Measurements from ENCODE around the gene SPG7. TPM values are rescaled to one million over a fixed set of nuclear protein-coding genes. Genes with fewer than 3 reads are reported as not detected.

SPG7 gene
- total and polyA plus RNA-seq, 9 of the 15 experiments (the other 6 are each of a cell fraction or from before 2014, with no cell fraction given) = 5.8 to 89.1 (median 49.4) TPM

- TF ChIP-seq ZNF395 (CRISPR knock-in tag; IDR thresholded peaks at IDR 0.05) (peak; percentile 64), SMARCA4 (IDR thresholded peaks at IDR 0.05) (peak; percentile 43; the same call in 1 of the 2 replicates), SUPT5H (IDR thresholded peaks at IDR 0.05) (peak; percentile 48; the same call in 1 of the 2 replicates), TRIM28 (IDR thresholded peaks at IDR 0.05) (peak; percentile 42; the same call in 1 of the 2 replicates), NFE2 (IDR thresholded peaks at IDR 0.05; ENCODE audit: low read depth) (no peak), PCBP2 (IDR thresholded peaks at IDR 0.05; ENCODE audit: low read depth, low read length, poor library complexity, severe bottlenecking) (no peak), EGR1 (conservative IDR thresholded peaks at IDR 0.05) (peak; percentile 89), KAT7 (CRISPR knock-in tag; IDR thresholded peaks at IDR 0.05; ENCODE audit: borderline replicate concordance) (peak; percentile 33; the same call in 1 of the 2 replicates), SOX6 (IDR thresholded peaks at IDR 0.05) (0 out of 2 replicates have a peak, but pooled peaks have one; percentile 12), CEBPG (CRISPR knock-in tag; IDR thresholded peaks at IDR 0.05) (peak; percentile 96), CEBPG (tag; conservative IDR thresholded peaks at IDR 0.05 in 1 of 2, IDR thresholded peaks at IDR 0.05 in 1 of 2) (peak; percentile 93 to 95), KDM4B (IDR thresholded peaks at IDR 0.05; ENCODE audit: borderline replicate concordance in 2 of 2, low read depth in 1 of 2) (peak in 1 of 2 experiments; percentile 31; a peak in 1 of 4 replicates), POLR2H (tag; IDR thresholded peaks at IDR 0.05; ENCODE audit: low read depth) (peak; percentile 60), MEIS2 (IDR thresholded peaks at IDR 0.05; ENCODE audit: partially characterized antibody) (peak; percentile 50), ZFPM2 (CRISPR knock-in tag; IDR thresholded peaks at IDR 0.05) (no peak), CCNT2 (IDR thresholded peaks at IDR 0.05; ENCODE audit: borderline replicate concordance, extremely low read depth, insufficient read length, low read depth, low read length) (peak; percentile 36), ATF7 (IDR thresholded peaks at IDR 0.05) (peak; percentile 72; the same call in 1 of the 2 replicates), VEZF1 (CRISPR knock-in tag; IDR thresholded peaks at IDR 0.05) (peak; percentile 95), GABPA (tag; conservative IDR thresholded peaks at IDR 0.05; ENCODE audit: low read depth) (peak; percentile 59)
- TF ChIP-seq, protein P1, sequence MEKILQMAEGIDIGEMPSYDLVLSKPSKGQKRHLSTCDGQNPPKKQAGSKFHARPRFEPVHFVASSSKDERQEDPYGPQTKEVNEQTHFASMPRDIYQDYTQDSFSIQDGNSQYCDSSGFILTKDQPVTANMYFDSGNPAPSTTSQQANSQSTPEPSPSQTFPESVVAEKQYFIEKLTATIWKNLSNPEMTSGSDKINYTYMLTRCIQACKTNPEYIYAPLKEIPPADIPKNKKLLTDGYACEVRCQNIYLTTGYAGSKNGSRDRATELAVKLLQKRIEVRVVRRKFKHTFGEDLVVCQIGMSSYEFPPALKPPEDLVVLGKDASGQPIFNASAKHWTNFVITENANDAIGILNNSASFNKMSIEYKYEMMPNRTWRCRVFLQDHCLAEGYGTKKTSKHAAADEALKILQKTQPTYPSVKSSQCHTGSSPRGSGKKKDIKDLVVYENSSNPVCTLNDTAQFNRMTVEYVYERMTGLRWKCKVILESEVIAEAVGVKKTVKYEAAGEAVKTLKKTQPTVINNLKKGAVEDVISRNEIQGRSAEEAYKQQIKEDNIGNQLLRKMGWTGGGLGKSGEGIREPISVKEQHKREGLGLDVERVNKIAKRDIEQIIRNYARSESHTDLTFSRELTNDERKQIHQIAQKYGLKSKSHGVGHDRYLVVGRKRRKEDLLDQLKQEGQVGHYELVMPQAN (IDR thresholded peaks at IDR 0.05; ENCODE audit: borderline replicate concordance) = peak; percentile 75
- TF ChIP-seq, protein P2, sequence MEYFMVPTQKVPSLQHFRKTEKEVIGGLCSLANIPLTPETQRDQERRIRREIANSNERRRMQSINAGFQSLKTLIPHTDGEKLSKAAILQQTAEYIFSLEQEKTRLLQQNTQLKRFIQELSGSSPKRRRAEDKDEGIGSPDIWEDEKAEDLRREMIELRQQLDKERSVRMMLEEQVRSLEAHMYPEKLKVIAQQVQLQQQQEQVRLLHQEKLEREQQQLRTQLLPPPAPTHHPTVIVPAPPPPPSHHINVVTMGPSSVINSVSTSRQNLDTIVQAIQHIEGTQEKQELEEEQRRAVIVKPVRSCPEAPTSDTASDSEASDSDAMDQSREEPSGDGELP (CRISPR knock-in tag; IDR thresholded peaks at IDR 0.05; ENCODE audit: borderline replicate concordance) = peak; percentile 51; the same call in 1 of the 2 replicates
Measured at GRCh38 chr16:89489040-89489897, 18.9 kb upstream of the SPG7 start (continued).
